ENCODE data around the gene EGFLAM. TPM values are rescaled to one million over a fixed set of nuclear protein-coding genes. Genes with fewer than 3 reads are reported as not detected.

Gene EGFLAM
- total and polyA plus RNA-seq, 9 of the 15 experiments (the other 6 are each of a cell fraction or from before 2014, with no cell fraction given): 0.09 to 2.5 (median 1.0) TPM

DNA sequence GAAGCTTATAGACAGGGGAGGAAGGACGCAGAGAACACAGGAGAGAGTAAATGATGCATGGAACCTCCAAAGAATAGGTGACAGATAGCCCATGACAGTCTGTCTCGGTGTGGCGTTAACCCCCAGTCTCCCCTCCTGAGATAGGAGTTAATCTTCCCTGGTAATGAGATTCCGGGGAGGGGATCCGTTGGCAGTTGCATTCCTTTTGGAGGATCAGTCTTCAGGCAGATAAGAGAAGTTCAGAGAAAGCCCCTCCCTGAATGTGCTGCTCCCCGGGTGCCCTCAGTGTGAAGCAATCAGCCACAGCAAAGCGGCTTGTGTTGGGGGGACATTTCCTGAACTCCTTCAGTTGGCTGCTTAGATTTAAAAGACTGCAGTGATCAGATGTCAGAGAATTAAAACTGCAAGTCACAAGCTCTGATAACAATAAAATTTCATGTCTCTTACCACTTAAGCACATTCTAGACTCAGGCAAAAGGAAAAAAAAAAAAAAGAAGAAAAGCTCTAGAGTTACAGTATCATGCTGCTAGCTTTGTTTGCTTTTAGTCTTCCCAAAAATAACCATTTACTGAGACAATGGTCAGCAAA, 121.1 kb downstream of the EGFLAM start (continued):
- TF ChIP-seq, protein P1, sequence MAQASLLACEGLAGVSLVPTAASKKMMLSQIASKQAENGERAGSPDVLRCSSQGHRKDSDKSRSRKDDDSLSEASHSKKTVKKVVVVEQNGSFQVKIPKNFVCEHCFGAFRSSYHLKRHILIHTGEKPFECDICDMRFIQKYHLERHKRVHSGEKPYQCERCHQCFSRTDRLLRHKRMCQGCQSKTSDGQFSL (CRISPR knock-in tag; IDR thresholded peaks at IDR 0.05): no peak
- TF ChIP-seq, protein P1 (tag; IDR thresholded peaks at IDR 0.05): 0 out of 4 replicates have a peak, but pooled peaks of 1 of the 2 experiments have one; percentile 34
- TF ChIP-seq TCF7 (IDR thresholded peaks at IDR 0.05; ENCODE audit: borderline replicate concordance): 0 out of 2 replicates have a peak, but pooled peaks have one; percentile 32
- peak; percentile 40; the same call in 1 of the 2 replicates for TF ChIP-seq ZNF384 (IDR thresholded peaks at IDR 0.05; ENCODE audit: low read depth, low read length)
- TF ChIP-seq KLF16 (IDR thresholded peaks at IDR 0.05): no peak
- TF ChIP-seq KAT8 (IDR thresholded peaks at IDR 0.05; ENCODE audit: low read depth): no peak
- TF ChIP-seq, protein P2, sequence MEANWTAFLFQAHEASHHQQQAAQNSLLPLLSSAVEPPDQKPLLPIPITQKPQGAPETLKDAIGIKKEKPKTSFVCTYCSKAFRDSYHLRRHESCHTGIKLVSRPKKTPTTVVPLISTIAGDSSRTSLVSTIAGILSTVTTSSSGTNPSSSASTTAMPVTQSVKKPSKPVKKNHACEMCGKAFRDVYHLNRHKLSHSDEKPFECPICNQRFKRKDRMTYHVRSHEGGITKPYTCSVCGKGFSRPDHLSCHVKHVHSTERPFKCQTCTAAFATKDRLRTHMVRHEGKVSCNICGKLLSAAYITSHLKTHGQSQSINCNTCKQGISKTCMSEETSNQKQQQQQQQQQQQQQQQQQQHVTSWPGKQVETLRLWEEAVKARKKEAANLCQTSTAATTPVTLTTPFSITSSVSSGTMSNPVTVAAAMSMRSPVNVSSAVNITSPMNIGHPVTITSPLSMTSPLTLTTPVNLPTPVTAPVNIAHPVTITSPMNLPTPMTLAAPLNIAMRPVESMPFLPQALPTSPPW (CRISPR knock-in tag; IDR thresholded peaks at IDR 0.05): peak; percentile 68
- TF ChIP-seq ARHGAP35 (IDR thresholded peaks at IDR 0.05; ENCODE audit: partially characterized antibody): no peak
- TF ChIP-seq MEIS2 (IDR thresholded peaks at IDR 0.05; ENCODE audit: partially characterized antibody): peak; percentile 56
- TF ChIP-seq LEF1 (IDR thresholded peaks at IDR 0.05): 0 out of 2 replicates have a peak, but pooled peaks have one; percentile 46

Measured in K562 (cell line).